MM.1S (cell line): ENCODE results near the gene DPH6.

ENCODE experiments used
- CTCF ChIP-seq: fragments of 300-600 bp; sonication (generic); IDR thresholded peaks from 2 replicates; pipeline ENCODE4 v1.5.1; 2016; ENCODE audit warnings: antibody characterized with exemption, low read length, mixed read lengths
- EZH2 ChIP-seq: fragments of 300-600 bp; sonication (generic); optimal IDR thresholded peaks from 2 replicates; pipeline ENCODE3; 2017; ENCODE audit warnings: low read depth, mild to moderate bottlenecking, antibody characterized with exemption, low read length, mixed read lengths

- TF ChIP-seq CTCF, result no peak
- TF ChIP-seq EZH2, result no peak
These were observed 79.5 kb downstream of the DPH6 start for GRCh38 chr15:35466476-35466875.
